ENCODE measurements around the gene HSPA1A. TPM values are rescaled to one million over a fixed set of nuclear protein-coding genes. Genes with fewer than 3 reads are reported as not detected.
A peak's percentile ranks its signal among the peaks of the same experiment; 100 is the strongest.
"Not testable (repeated sequence)": the region's sequence is repeated elsewhere in the genome, so short reads cannot be mapped to it uniquely, and the experiment has no call there.

The HSPA1A gene
- total and polyA plus RNA-seq, 5 donors: 167 to 328 (median 286) TPM

DNA sequence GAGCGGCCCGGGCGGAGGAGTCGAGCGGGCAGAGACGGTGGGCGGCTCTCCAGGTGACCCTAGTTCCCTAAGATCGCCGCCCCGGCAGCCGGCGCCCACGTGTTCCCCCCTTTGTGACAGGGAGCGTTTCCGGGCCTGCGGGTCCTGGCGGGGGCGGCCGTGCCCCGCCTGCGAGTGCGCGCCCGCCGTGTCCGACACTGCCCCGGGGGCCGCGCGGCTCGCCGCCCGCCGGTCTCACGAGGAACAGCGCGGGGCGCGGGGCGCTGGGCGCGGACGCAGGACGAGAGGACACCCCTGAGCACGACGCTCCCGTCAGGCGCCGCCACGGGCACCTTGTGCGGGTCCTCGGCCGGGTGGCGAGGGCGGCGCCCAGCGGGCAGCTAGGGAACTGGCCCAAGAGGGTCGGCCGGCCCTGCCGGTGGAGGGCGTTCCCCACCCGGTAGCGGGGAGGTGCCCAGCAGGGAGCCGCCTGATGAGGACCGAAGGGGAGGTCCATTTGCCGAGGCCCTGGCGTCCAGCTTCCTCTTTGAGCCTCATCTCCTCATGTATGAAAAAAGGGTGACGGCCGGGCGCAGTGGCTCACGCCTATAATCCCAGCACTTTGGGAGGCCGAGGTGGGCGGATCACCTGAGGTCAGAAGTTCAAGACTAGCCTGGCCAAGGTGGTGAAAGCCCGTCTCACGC, 19.6 kb upstream of the HSPA1A start, which contains the start of gene VARS1:
TSS of gene VARS1 (minus strand) at position 137 of the 683 bp plus-strand sequence. CDS start 535 bp downstream, outside the sequence.
- WGBS: under 1% methylated on average over 75 of the region's 75 CpGs
- intact Hi-C loops (cut with DNase I): no loop called here
- DNase-seq (peak; percentile 95 to 98 (median 97)), ATAC-seq (peak; percentile 93 to 95)
- Histone ChIP-seq H3K4me3 (ENCODE audit: low read length) (peak within 1 kb of the TSS; percentile 69), H3K27ac (ENCODE audit: low read length) (peak within 1 kb of the TSS; percentile 91), H3K9me3 (ENCODE audit: control insufficient read depth, low read length) (no peaks in the 10 kb centered on the region), H3K27me3 (ENCODE audit: control insufficient read depth, insufficient read depth) (no peaks in the 10 kb centered on the region), H3K4me1 (ENCODE audit: control insufficient read depth, insufficient read depth, low read length) (no peaks in the 10 kb centered on the region)

DNA sequence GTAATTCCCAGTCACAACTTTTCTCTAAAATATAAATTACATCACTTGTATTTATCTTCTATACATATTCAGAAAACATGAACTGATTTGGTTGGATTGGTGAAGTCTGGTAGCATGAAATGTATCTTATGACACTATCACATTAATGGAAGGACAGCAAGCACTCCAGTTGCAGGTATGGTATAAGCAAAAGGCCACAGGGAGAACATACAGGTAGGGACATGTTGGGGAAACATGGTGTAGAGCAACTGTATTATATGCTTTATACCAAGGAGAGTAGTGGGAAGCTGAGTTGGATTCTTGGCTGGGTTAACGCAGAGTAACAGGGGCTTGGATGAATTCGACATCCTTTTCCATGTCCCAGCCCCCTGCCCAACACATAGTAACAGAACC, 18.4 kb upstream of the HSPA1A start:
- no peaks in the 10 kb centered on the region for H3K27me3 ChIP-seq (ENCODE audit: control insufficient read depth, insufficient read depth)
- H3K27ac ChIP-seq (ENCODE audit: low read length): no peak overlapping the region
- ATAC-seq: no peak
- no peaks in the 10 kb centered on the region for H3K4me1 ChIP-seq (ENCODE audit: control insufficient read depth, insufficient read depth, low read length)
- no peaks in the 10 kb centered on the region for H3K9me3 ChIP-seq (ENCODE audit: control insufficient read depth, low read length)
- H3K4me3 ChIP-seq (ENCODE audit: low read length): no peak overlapping the region
- 75% methylated on average over 2 of the region's 2 CpGs for WGBS
- no peak for DNase-seq
- intact Hi-C loops (cut with DNase I): no loop called here

DNA sequence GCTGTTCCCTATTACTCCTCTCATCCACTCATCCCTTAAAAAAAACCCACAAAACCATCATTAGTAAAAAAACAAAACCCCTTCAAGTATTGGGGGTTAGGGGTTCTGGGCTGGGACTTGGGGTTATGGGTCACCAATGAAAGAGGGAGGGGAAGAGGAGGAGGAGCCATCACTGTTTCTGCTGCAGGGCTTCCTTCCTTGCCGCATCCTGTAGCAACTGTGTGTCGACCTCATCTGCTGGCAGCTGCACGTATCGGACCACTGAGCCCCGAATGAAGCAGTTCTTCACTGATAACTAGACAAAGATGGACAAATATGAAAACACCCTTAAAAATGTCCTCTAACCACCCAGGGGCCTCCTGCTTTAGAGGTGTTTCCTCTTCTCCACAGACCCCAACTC, 17.8 kb upstream of the HSPA1A start:
- WGBS: 43% methylated on average over 5 of the region's 5 CpGs
- H3K9me3 ChIP-seq (ENCODE audit: control insufficient read depth, low read length): no peaks in the 10 kb centered on the region
- DNase-seq: peak in 2 of 3 donors; percentile 7 to 41
- no peak overlapping the region for H3K4me3 ChIP-seq (ENCODE audit: low read length)
- intact Hi-C loops (cut with DNase I): no loop called here
- no peaks in the 10 kb centered on the region for H3K4me1 ChIP-seq (ENCODE audit: control insufficient read depth, insufficient read depth, low read length)
- ATAC-seq: no peak
- no peaks in the 10 kb centered on the region for H3K27me3 ChIP-seq (ENCODE audit: control insufficient read depth, insufficient read depth)
- H3K27ac ChIP-seq (ENCODE audit: low read length): no peak overlapping the region

DNA sequence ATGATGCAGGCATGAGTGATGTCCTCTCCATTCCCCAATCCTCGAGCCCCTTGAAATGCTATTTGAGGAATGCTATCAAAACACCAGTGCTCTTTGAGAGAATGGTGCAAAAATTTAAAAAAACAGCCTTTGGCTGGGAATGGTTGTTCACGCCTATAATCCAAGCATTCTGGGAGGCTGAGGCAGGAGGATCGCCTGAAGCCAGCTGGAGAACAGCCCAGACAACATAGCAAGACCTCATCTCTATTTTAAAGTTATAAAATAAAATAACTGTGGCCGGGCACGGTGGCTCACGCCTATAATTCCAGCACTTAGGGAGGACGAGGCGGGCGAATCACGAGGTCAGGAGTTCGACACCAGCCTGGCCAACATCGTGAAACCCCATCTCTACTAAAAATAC, 15.6 kb upstream of the HSPA1A start:
- intact Hi-C loops (cut with DNase I): no loop called here
- H3K27me3 ChIP-seq (ENCODE audit: control insufficient read depth, insufficient read depth): no peaks in the 10 kb centered on the region
- H3K27ac ChIP-seq (ENCODE audit: low read length): no peak overlapping the region
- no peak overlapping the region for H3K4me3 ChIP-seq (ENCODE audit: low read length)
- no peaks in the 10 kb centered on the region for H3K9me3 ChIP-seq (ENCODE audit: control insufficient read depth, low read length)
- no peaks in the 10 kb centered on the region for H3K4me1 ChIP-seq (ENCODE audit: control insufficient read depth, insufficient read depth, low read length)
- ATAC-seq (no peak), DNase-seq (peak in 1 of 3 donors; percentile 54)
- 75% methylated on average over 12 of the region's 12 CpGs for WGBS

DNA sequence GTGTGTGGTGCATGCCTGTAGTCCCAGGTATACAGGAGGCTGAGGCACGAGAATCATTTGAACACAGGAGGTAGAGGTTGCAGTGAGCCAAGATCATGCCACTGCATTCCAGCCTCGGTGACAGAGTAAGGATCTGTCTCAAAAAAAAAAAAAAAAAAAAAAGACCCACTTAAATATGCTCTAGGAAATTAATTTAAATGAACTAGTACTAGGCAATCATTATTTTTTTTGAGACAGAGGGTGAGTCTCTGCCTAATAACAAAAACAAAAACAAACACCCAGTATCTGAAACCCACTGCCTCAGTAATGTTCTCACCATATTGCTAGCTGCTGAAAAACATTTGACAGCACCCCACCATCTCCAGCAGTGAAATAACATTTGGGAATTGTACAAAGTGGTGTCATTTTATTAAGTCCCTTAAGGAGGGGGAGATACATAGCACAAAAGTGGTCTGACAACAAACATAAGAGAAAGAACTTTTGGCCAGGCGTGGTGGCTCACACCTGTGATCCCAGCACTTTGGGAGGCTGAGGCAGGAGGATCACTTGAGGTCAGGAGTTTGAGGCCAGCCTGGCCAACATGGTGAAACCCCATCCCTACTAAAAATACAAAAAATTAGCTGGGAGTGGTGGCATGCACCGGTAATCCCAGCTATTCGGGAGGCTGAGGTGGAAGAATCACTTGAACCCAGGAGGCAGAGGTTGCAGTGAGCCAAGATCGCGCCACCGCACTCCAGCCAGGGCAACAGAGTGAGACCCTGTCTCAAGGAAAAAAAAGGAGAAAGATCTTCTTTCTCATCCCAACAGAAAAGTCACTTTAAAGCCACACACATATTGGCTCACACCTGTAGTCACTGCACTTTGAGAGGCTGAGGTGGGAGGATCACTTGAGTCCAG, 14.1 kb upstream of the HSPA1A start:
- H3K27ac ChIP-seq (ENCODE audit: low read length); H3K9me3 ChIP-seq (ENCODE audit: control insufficient read depth, low read length); DNase-seq; H3K27me3 ChIP-seq (ENCODE audit: control insufficient read depth, insufficient read depth); ATAC-seq; H3K4me1 ChIP-seq (ENCODE audit: control insufficient read depth, insufficient read depth, low read length); intact Hi-C loops (cut with DNase I); H3K4me3 ChIP-seq (ENCODE audit: low read length): not testable (repeated sequence)
- 96% methylated on average over 8 of the region's 8 CpGs for WGBS

DNA sequence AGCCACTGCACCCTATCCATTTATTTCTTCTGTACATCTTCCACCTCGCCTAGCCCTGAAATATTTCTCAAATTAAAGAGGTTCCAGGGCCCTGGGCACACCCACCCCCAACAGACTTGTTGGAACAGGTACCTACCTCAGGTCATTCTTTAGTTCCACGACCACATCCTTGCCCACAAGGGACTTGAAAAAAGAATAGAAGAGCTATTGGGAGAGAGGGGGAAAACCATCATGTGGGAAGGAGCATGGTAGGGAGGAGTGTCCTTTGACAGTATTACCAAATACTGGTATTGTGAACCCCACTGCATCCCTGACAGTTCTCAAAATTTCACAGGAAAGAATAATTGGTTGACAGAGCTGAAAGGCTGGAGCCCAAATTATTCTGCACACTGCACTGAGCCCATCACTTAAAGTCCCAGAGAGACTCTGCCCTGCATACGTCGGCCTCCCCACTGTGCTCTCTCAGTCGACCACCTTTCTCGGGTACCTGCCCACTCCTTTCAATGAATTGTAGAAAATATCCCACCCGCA, 9.3 kb upstream of the HSPA1A start:
- Histone ChIP-seq H3K27ac (ENCODE audit: low read length) (peak overlapping the region; percentile 78), H3K4me1 (ENCODE audit: control insufficient read depth, insufficient read depth, low read length) (no peaks in the 10 kb centered on the region), H3K4me3 (ENCODE audit: low read length) (peak overlapping the region; percentile 55), H3K27me3 (ENCODE audit: control insufficient read depth, insufficient read depth) (no peaks in the 10 kb centered on the region), H3K9me3 (ENCODE audit: control insufficient read depth, low read length) (no peaks in the 10 kb centered on the region)
- ATAC-seq (peak; percentile 2 to 5), DNase-seq (peak in 1 of 3 donors; percentile 20)
- intact Hi-C loops (cut with DNase I): no loop called here
- 14% methylated on average over 7 of the region's 7 CpGs for WGBS

DNA sequence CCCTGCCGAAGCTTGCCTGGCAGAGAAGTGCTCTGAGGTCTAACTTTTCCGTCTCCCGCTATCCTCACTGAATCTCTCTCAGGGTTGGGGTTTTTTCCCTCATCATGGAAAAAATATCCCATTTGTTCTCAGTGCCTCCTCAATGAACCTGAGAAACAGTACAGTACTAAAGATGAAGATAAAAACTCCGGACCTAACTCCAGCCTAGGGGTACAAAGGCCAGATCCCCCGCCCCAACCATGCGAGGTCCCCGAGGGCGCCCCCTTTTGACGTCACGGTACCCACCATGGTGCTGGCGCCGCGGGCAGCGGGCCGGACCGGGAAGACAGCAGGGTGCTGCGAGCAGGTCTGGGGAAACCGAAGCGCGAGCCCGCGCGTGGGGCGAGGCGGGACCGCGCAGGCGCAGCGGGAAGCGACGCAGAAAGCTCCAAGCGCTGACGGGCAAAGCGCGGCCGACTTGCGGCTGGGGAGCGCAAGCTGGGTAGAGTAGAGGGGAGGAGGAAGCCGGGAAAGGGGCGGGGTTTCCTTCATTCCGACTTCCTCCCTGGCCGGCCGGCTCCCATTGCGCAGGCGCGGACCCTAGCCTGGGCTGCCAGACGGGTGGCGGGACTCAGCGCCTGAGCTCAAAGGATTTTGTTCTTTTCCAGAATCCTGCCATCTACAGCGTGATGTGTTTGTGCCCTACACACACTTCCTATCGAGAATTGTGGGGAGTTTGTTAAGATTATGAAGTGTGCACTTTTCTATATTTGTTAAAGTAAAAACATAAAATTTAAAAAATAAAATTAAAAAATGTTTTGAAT, 8.7 kb upstream of the HSPA1A start, which contains the start of gene LSM2:
TSS of gene LSM2 (minus strand) at position 497 of the 803 bp plus-strand sequence. CDS start at position 288, 209 bp downstream.
- Histone ChIP-seq H3K27ac (ENCODE audit: low read length) (peak within 1 kb of the TSS; percentile 78), H3K4me3 (ENCODE audit: low read length) (peak within 1 kb of the TSS; percentile 55), H3K9me3 (ENCODE audit: control insufficient read depth, low read length) (no peaks in the 10 kb centered on the region), H3K27me3 (ENCODE audit: control insufficient read depth, insufficient read depth) (no peaks in the 10 kb centered on the region), H3K4me1 (ENCODE audit: control insufficient read depth, insufficient read depth, low read length) (no peaks in the 10 kb centered on the region)
- peak; percentile 99 for ATAC-seq
- peak; percentile 99 for DNase-seq
- under 1% methylated on average over 51 of the region's 51 CpGs for WGBS
- intact Hi-C loops (cut with DNase I): no loop called here

DNA sequence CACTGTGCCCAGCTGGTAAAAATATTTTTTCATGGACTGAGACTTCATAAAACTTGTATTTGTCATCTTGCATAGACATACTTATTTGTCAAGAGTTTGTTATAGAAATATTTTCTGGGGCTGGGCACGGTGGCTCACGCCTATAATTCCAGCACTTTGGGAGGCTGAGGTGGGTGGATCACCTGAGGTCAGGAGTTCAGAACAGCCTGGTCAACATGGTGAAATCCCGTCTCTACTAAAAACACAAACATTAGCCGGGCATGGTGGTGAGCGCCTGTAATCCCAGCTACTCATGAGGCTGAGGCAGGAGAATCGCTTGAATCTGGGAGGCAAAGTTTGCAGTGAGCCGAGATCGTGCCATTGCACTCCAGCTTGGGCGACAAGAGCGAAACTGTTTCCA, 6.7 kb upstream of the HSPA1A start:
- ATAC-seq; H3K27ac ChIP-seq (ENCODE audit: low read length); H3K4me3 ChIP-seq (ENCODE audit: low read length); H3K4me1 ChIP-seq (ENCODE audit: control insufficient read depth, insufficient read depth, low read length); H3K27me3 ChIP-seq (ENCODE audit: control insufficient read depth, insufficient read depth); H3K9me3 ChIP-seq (ENCODE audit: control insufficient read depth, low read length); DNase-seq; intact Hi-C loops (cut with DNase I): not testable (repeated sequence)
- WGBS: 92% methylated on average over 10 of the region's 10 CpGs

DNA sequence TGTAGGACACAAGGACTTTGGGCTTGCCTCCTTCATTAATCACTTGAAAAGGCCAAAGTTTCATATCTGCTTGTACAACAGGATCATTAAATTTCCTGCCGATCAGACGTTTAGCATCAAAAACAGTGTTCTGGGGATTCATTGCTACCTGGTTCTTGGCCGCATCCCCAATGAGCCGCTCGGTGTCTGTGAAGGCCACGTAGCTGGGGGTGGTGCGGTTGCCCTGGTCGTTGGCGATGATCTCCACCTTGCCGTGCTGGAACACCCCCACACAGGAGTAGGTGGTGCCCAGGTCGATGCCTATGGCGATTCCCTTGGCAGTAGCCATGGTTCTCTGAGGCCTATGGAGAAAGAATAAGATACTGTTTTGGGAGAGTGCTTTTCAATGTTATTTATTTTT, 3.7 kb upstream of the HSPA1A start:
- Histone ChIP-seq H3K27ac (ENCODE audit: low read length) (no peak overlapping the region), H3K9me3 (ENCODE audit: control insufficient read depth, low read length) (no peaks in the 10 kb centered on the region), H3K27me3 (ENCODE audit: control insufficient read depth, insufficient read depth) (no peaks in the 10 kb centered on the region), H3K4me1 (ENCODE audit: control insufficient read depth, insufficient read depth, low read length) (no peaks in the 10 kb centered on the region), H3K4me3 (ENCODE audit: low read length) (no peak overlapping the region)
- intact Hi-C loops (cut with DNase I): no loop called here
- 97% methylated on average over 12 of the region's 12 CpGs for WGBS
- DNase-seq: no peak
- no peak for ATAC-seq

DNA sequence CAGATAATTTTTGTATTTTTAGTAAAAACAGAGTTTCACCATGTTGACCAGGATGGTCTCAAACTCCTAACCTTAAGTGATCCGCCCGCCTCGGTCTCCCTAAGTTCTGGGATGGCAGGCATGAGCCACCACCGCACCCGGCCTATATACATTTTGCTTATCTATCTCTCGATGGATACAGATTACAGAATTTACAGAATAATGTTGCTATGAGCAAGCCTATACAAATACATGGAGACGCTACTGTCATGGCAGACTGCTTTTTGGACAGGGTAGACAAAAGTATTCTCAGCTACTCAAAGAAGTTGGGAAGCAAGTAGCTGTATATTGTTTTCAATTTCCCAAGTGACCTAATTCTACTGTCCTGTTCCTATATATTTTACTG, 1.9 kb upstream of the HSPA1A start:
- WGBS: 96% methylated on average over 7 of the region's 7 CpGs
- intact Hi-C loops (cut with DNase I): no loop called here

More for the DNA sequence above, 1.9 kb upstream of the HSPA1A start:
- Histone ChIP-seq H3K27me3 (ENCODE audit: control insufficient read depth, insufficient read depth) (no peaks in the 10 kb centered on the region), H3K4me3 (ENCODE audit: low read length) (no peak overlapping the region), H3K27ac (ENCODE audit: low read length) (peak overlapping the region; percentile 98), H3K9me3 (ENCODE audit: control insufficient read depth, low read length) (no peaks in the 10 kb centered on the region), H3K4me1 (ENCODE audit: control insufficient read depth, insufficient read depth, low read length) (no peaks in the 10 kb centered on the region)
- DNase-seq: no peak
- ATAC-seq: no peak

Measured in right cardiac atrium (tissue), 5 donors.